ENCODE data around the gene RSPH1.

Gene RSPH1

GRCh38 chr21:42489006-42489563 is 6.9 kb downstream of the RSPH1 start:
- no peak for TF ChIP-seq CTCF (IDR thresholded peaks at IDR 0.05; ENCODE audit: borderline replicate concordance, control extremely low read depth, extremely low read depth, insufficient read depth, missing control alignments)
- no peak for DNase-seq (ENCODE audit: low spot score)
- in situ Hi-C loops (cut with MboI; ENCODE audit: low sequenced_read_pairs, unreplicated experiment), result no loop called here

GRCh38 chr21:42486531-42486930 is 9.5 kb downstream of the RSPH1 start:
- in situ Hi-C loops (cut with MboI; ENCODE audit: low sequenced_read_pairs, unreplicated experiment), result no loop called here
- no peak for TF ChIP-seq CTCF (IDR thresholded peaks at IDR 0.05; ENCODE audit: borderline replicate concordance, control extremely low read depth, extremely low read depth, insufficient read depth, missing control alignments)
- DNase-seq (ENCODE audit: low spot score), result no peak

- TF ChIP-seq CTCF (IDR thresholded peaks at IDR 0.05; ENCODE audit: borderline replicate concordance, control extremely low read depth, extremely low read depth, insufficient read depth, missing control alignments), result no peak
- in situ Hi-C loops (cut with MboI; ENCODE audit: low sequenced_read_pairs, unreplicated experiment), result no loop called here
- no peak for DNase-seq (ENCODE audit: low spot score)
These were observed 10.0 kb downstream of the RSPH1 start for GRCh38 chr21:42486072-42486471.

- in situ Hi-C loops (cut with MboI; ENCODE audit: low sequenced_read_pairs, unreplicated experiment), result no loop called here
- no peak for TF ChIP-seq CTCF (IDR thresholded peaks at IDR 0.05; ENCODE audit: borderline replicate concordance, control extremely low read depth, extremely low read depth, insufficient read depth, missing control alignments)
- no peak for DNase-seq (ENCODE audit: low spot score)
These were observed 11.1 kb downstream of the RSPH1 start for GRCh38 chr21:42484966-42485365.

- TF ChIP-seq CTCF (IDR thresholded peaks at IDR 0.05; ENCODE audit: borderline replicate concordance, control extremely low read depth, extremely low read depth, insufficient read depth, missing control alignments), result no peak
- in situ Hi-C loops (cut with MboI; ENCODE audit: low sequenced_read_pairs, unreplicated experiment), result no loop called here
- DNase-seq (ENCODE audit: low spot score), result no peak
These were observed 14.9 kb downstream of the RSPH1 start for GRCh38 chr21:42481169-42481568.

GRCh38 chr21:42480736-42481135 is 15.3 kb downstream of the RSPH1 start:
- TF ChIP-seq CTCF (IDR thresholded peaks at IDR 0.05; ENCODE audit: borderline replicate concordance, control extremely low read depth, extremely low read depth, insufficient read depth, missing control alignments), result no peak
- in situ Hi-C loops (cut with MboI; ENCODE audit: low sequenced_read_pairs, unreplicated experiment), result no loop called here
- no peak for DNase-seq (ENCODE audit: low spot score)

GRCh38 chr21:42479582-42479981 is 16.4 kb downstream of the RSPH1 start:
- TF ChIP-seq CTCF (IDR thresholded peaks at IDR 0.05; ENCODE audit: borderline replicate concordance, control extremely low read depth, extremely low read depth, insufficient read depth, missing control alignments), result no peak
- no peak for DNase-seq (ENCODE audit: low spot score)
- in situ Hi-C loops (cut with MboI; ENCODE audit: low sequenced_read_pairs, unreplicated experiment), result no loop called here

Data from GM13976 (cell line).